GM18519 (cell line): ENCODE results near the gene CTPS1.
A peak's percentile ranks its signal among the peaks of the same experiment; 100 is the strongest.

Source experiments
- ATAC-seq: cut with Tn5 transposase; IDR thresholded peaks from one replicate; pipeline ENCODE4 v1.9.1; 2021; ENCODE audit warnings: mild to moderate bottlenecking, moderate library complexity; ENCODE audit not compliant: unreplicated experiment, low FRiP score

CTPS1 gene

GRCh38 chr1:40988280-40988679 lies 8.8 kb downstream of the CTPS1 start:
- ATAC-seq, result no peak

- no peak for ATAC-seq
These were observed 9.6 kb downstream of the CTPS1 start for GRCh38 chr1:40989066-40989465.

GRCh38 chr1:40997096-40997495 lies 17.6 kb downstream of the CTPS1 start:
- no peak for ATAC-seq

- ATAC-seq, result no peak
These were observed 19.2 kb downstream of the CTPS1 start for GRCh38 chr1:40998668-40999067.

GRCh38 chr1:41003127-41003639 lies 23.7 kb downstream of the CTPS1 start:
- no peak for ATAC-seq

- ATAC-seq, result peak; percentile 88
These were observed 24.2 kb downstream of the CTPS1 start for GRCh38 chr1:41003640-41004220.

GRCh38 chr1:41005876-41006275 lies 26.4 kb downstream of the CTPS1 start:
- no peak for ATAC-seq

- no peak for ATAC-seq
These were observed 27.7 kb downstream of the CTPS1 start for GRCh38 chr1:41006942-41007865.

- ATAC-seq, result no peak
These were observed 30.0 kb downstream of the CTPS1 start for GRCh38 chr1:41009466-41009865.

GRCh38 chr1:41010345-41010744 lies 30.8 kb downstream of the CTPS1 start:
- ATAC-seq, result no peak

- ATAC-seq, result no peak
These were observed 33.5 kb downstream of the CTPS1 start for GRCh38 chr1:41013024-41013423.

GRCh38 chr1:41013796-41014195 lies 34.3 kb downstream of the CTPS1 start:
- ATAC-seq, result no peak

GRCh38 chr1:41014871-41015270 lies 35.4 kb downstream of the CTPS1 start:
- ATAC-seq, result no peak

GRCh38 chr1:41015281-41015896 lies 35.9 kb downstream of the CTPS1 start:
- no peak for ATAC-seq

GRCh38 chr1:41015897-41016470 lies 36.5 kb downstream of the CTPS1 start:
- ATAC-seq, result no peak

GRCh38 chr1:41017141-41018017 lies 37.9 kb downstream of the CTPS1 start:
- ATAC-seq, result no peak

GRCh38 chr1:41018018-41018410 lies 38.5 kb downstream of the CTPS1 start:
- ATAC-seq, result no peak

GRCh38 chr1:41019353-41019745 lies 39.9 kb downstream of the CTPS1 start:
- ATAC-seq, result no peak

- ATAC-seq, result no peak
These were observed 40.6 kb downstream of the CTPS1 start for GRCh38 chr1:41020109-41020576.

GRCh38 chr1:41020654-41021053 lies 41.2 kb downstream of the CTPS1 start:
- ATAC-seq, result no peak
